Measurements from ENCODE around the gene PVALB.

The PVALB gene

GRCh38 chr22:36772451-36772850, 44.4 kb downstream of the PVALB start:
- Histone ChIP-seq H3K4me3 (ENCODE audit: low read length) (no peak overlapping the region), H3K9me3 (ENCODE audit: control insufficient read depth, insufficient read depth, low read length) (no peaks in the 10 kb centered on the region), H3K4me1 (ENCODE audit: control insufficient read depth, low read length) (peaks cover 16% of the 10 kb centered on the region), H3K27me3 (ENCODE audit: control insufficient read depth, low read length) (no peaks in the 10 kb centered on the region), H4K20me1 (ENCODE audit: control insufficient read depth, insufficient read depth, low read depth, low read length) (no peaks in the 10 kb centered on the region), H3K79me2 (ENCODE audit: control insufficient read depth, low read length) (peaks cover 9% of the 10 kb centered on the region), H3K9me2 (replicated peaks; ENCODE audit: control insufficient read depth, low read length) (no peaks in the 10 kb centered on the region), H3K36me3 (ENCODE audit: control insufficient read depth, low read length) (0 out of 2 replicates have a peak, but pooled peaks cover 1% of the 10 kb centered on the region), H3F3A (ENCODE audit: control insufficient read depth, insufficient read depth) (no peaks in the 10 kb centered on the region), H3K4me2 (ENCODE audit: low read length) (no peak overlapping the region), H3K27ac (ENCODE audit: low read depth, low read length) (no peak overlapping the region)
- TF ChIP-seq, protein P1, sequence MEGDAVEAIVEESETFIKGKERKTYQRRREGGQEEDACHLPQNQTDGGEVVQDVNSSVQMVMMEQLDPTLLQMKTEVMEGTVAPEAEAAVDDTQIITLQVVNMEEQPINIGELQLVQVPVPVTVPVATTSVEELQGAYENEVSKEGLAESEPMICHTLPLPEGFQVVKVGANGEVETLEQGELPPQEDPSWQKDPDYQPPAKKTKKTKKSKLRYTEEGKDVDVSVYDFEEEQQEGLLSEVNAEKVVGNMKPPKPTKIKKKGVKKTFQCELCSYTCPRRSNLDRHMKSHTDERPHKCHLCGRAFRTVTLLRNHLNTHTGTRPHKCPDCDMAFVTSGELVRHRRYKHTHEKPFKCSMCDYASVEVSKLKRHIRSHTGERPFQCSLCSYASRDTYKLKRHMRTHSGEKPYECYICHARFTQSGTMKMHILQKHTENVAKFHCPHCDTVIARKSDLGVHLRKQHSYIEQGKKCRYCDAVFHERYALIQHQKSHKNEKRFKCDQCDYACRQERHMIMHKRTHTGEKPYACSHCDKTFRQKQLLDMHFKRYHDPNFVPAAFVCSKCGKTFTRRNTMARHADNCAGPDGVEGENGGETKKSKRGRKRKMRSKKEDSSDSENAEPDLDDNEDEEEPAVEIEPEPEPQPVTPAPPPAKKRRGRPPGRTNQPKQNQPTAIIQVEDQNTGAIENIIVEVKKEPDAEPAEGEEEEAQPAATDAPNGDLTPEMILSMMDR (IDR thresholded peaks at IDR 0.05; ENCODE audit: low read depth, low read length, poor library complexity, severe bottlenecking): no peak
- no peak for TF ChIP-seq EZH2phosphoT487 (IDR thresholded peaks at IDR 0.05; ENCODE audit: borderline replicate concordance, low read length)

- no peaks in the 10 kb centered on the region for H3K9me2 ChIP-seq (replicated peaks; ENCODE audit: control insufficient read depth, low read length)
- H3K4me1 ChIP-seq (ENCODE audit: control insufficient read depth, low read length): peaks cover 9% of the 10 kb centered on the region
- no peaks in the 10 kb centered on the region for H4K20me1 ChIP-seq (ENCODE audit: control insufficient read depth, insufficient read depth, low read depth, low read length)
- peaks cover 9% of the 10 kb centered on the region for H3K79me2 ChIP-seq (ENCODE audit: control insufficient read depth, low read length)
- no peak overlapping the region for H3K27ac ChIP-seq (ENCODE audit: low read depth, low read length)
- H3K9me3 ChIP-seq (ENCODE audit: control insufficient read depth, insufficient read depth, low read length): no peaks in the 10 kb centered on the region
- 0 out of 2 replicates have a peak, but pooled peaks cover 3% of the 10 kb centered on the region for H3K36me3 ChIP-seq (ENCODE audit: control insufficient read depth, low read length)
- no peaks in the 10 kb centered on the region for H3F3A ChIP-seq (ENCODE audit: control insufficient read depth, insufficient read depth)
- no peak overlapping the region for H3K4me2 ChIP-seq (ENCODE audit: low read length)
- no peak overlapping the region for H3K4me3 ChIP-seq (ENCODE audit: low read length)
- H3K27me3 ChIP-seq (ENCODE audit: control insufficient read depth, low read length): no peaks in the 10 kb centered on the region
- TF ChIP-seq EZH2phosphoT487 (IDR thresholded peaks at IDR 0.05; ENCODE audit: borderline replicate concordance, low read length): no peak
- TF ChIP-seq, protein P1 (IDR thresholded peaks at IDR 0.05; ENCODE audit: low read depth, low read length, poor library complexity, severe bottlenecking): no peak
These were observed 45.3 kb downstream of the PVALB start for GRCh38 chr22:36771356-36772063.

DNA sequence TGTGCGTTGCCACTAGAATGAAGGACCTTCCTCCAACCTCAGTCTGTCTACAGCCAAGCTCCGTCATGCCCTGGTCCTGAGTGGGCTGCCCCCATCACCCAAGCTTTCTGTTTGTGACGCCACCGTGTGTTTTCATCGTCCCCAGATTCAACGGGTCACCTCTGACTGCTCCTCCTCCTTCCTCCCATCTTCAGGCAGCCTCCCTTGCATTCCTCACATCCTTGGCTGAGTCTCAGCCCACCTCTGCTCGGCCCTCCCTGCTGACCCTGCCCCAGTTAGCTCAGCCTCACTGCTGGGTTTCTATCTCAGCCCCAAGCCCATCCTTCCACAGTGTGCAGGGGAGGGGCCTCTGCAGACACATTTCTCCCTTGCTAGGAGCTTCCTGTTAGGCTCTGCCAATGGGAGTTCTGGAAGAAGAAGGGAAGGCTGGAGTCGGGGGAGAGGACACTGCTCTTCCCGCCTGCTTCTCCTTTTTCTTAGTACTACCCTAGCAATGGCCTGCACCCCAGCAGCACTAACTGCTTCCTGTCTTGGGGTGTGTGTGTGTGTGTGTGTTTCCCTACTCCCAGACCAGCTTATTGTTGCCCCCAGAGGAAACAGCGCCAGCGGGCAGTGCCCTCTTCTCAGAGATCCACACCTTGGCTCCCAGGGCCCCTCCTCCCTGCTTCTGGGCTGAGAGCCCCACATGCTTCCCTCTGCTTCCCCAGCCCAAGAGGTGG, 46.2 kb downstream of the PVALB start:
- Histone ChIP-seq H3K79me2 (ENCODE audit: control insufficient read depth, low read length) (peaks cover 9% of the 10 kb centered on the region), H4K20me1 (ENCODE audit: control insufficient read depth, insufficient read depth, low read depth, low read length) (no peaks in the 10 kb centered on the region), H3K36me3 (ENCODE audit: control insufficient read depth, low read length) (0 out of 2 replicates have a peak, but pooled peaks cover 3% of the 10 kb centered on the region), H3K27me3 (ENCODE audit: control insufficient read depth, low read length) (no peaks in the 10 kb centered on the region), H3K4me3 (ENCODE audit: low read length) (no peak overlapping the region), H3F3A (ENCODE audit: control insufficient read depth, insufficient read depth) (no peaks in the 10 kb centered on the region), H3K4me2 (ENCODE audit: low read length) (no peak overlapping the region), H3K4me1 (ENCODE audit: control insufficient read depth, low read length) (peaks cover 7% of the 10 kb centered on the region), H3K9me3 (ENCODE audit: control insufficient read depth, insufficient read depth, low read length) (no peaks in the 10 kb centered on the region), H3K27ac (ENCODE audit: low read depth, low read length) (no peak overlapping the region), H3K9me2 (replicated peaks; ENCODE audit: control insufficient read depth, low read length) (no peaks in the 10 kb centered on the region)
- TF ChIP-seq, protein P1 (IDR thresholded peaks at IDR 0.05; ENCODE audit: low read depth, low read length, poor library complexity, severe bottlenecking): no peak
- TF ChIP-seq EZH2phosphoT487 (IDR thresholded peaks at IDR 0.05; ENCODE audit: borderline replicate concordance, low read length): no peak
